NCI-H1417 treated with DMSO at 0.1 percent for 48 hours (cell line): ENCODE results near the gene DOCK4.
"Not testable (repeated sequence)": the region's sequence is repeated elsewhere in the genome, so short reads cannot be mapped to it uniquely, and the experiment has no call there.

ENCODE experiments used
- DNase-seq: peaks from one replicate; lab custom pipeline; 2025; lab: John Stamatoyannopoulos, UW

DOCK4 gene

GRCh38 chr7:111955616-111956015, 250.6 kb downstream of the DOCK4 start:
- no peak for DNase-seq

GRCh38 chr7:111954474-111955381, 251.5 kb downstream of the DOCK4 start:
- no peak for DNase-seq

- no peak for DNase-seq
Measured at GRCh38 chr7:111954056-111954455, 252.1 kb downstream of the DOCK4 start.

GRCh38 chr7:111953611-111954010, 252.6 kb downstream of the DOCK4 start:
- no peak for DNase-seq

- no peak for DNase-seq
Measured at GRCh38 chr7:111952783-111953182, 253.4 kb downstream of the DOCK4 start.

- no peak for DNase-seq
Measured at GRCh38 chr7:111951052-111951451, 255.1 kb downstream of the DOCK4 start.

- DNase-seq, result no peak
Measured at GRCh38 chr7:111942450-111943081, 263.6 kb downstream of the DOCK4 start.

GRCh38 chr7:111937163-111937562, 269.0 kb downstream of the DOCK4 start:
- no peak for DNase-seq

- DNase-seq, result no peak
Measured at GRCh38 chr7:111933609-111934008, 272.6 kb downstream of the DOCK4 start.

- DNase-seq, result no peak
Measured at GRCh38 chr7:111931958-111932357, 274.2 kb downstream of the DOCK4 start.

GRCh38 chr7:111931016-111931517, 275.1 kb downstream of the DOCK4 start:
- no peak for DNase-seq

- DNase-seq, result no peak
Measured at GRCh38 chr7:111929264-111929663, 276.9 kb downstream of the DOCK4 start.

- no peak for DNase-seq
Measured at GRCh38 chr7:111927353-111928019, 278.7 kb downstream of the DOCK4 start.

- DNase-seq, result no peak
Measured at GRCh38 chr7:111920329-111920728, 285.9 kb downstream of the DOCK4 start.

- no peak for DNase-seq
Measured at GRCh38 chr7:111919631-111920179, 286.5 kb downstream of the DOCK4 start.

GRCh38 chr7:111919164-111919563, 287.0 kb downstream of the DOCK4 start:
- DNase-seq, result no peak

- no peak for DNase-seq
Measured at GRCh38 chr7:111918461-111918860, 287.7 kb downstream of the DOCK4 start.

GRCh38 chr7:111917404-111917803, 288.8 kb downstream of the DOCK4 start:
- not testable (repeated sequence) for DNase-seq

GRCh38 chr7:111914291-111914690, 291.9 kb downstream of the DOCK4 start:
- DNase-seq, result no peak

- DNase-seq, result no peak
Measured at GRCh38 chr7:111911166-111911961, 294.8 kb downstream of the DOCK4 start.

- DNase-seq, result no peak
Measured at GRCh38 chr7:111910656-111911055, 295.5 kb downstream of the DOCK4 start.
